HTR-8/SVneo (cell line): ENCODE measurements around the gene TTLL10.

Experiments used
- DNase-seq: peaks from one replicate; pipeline ENCODE4 v3.0.0; 2011; ENCODE audit warnings: low spot score, mixed read lengths; ENCODE audit not compliant: insufficient read length
- FAIRE-seq: peaks from 2 replicates; lab custom pipeline; 2011; peaks lifted over from hg19 to GRCh38; lab: Jason Lieb, UNC

The TTLL10 gene

GRCh38 chr1:1215881-1216605 lies 42.4 kb downstream of the TTLL10 start:
- FAIRE-seq: no peak

GRCh38 chr1:1216770-1217620 lies 43.3 kb downstream of the TTLL10 start:
- DNase-seq (no peak), FAIRE-seq (no peak)

More at GRCh38 chr1:1215881-1216605, 42.4 kb downstream of the TTLL10 start:
- no peak for DNase-seq

- DNase-seq: peak; percentile 38
- FAIRE-seq: no peak
Observed at GRCh38 chr1:1217621-1218523, 44.2 kb downstream of the TTLL10 start.

GRCh38 chr1:1218524-1219200 lies 45.0 kb downstream of the TTLL10 start:
- DNase-seq (no peak), FAIRE-seq (no peak)

- no peak for FAIRE-seq
- DNase-seq: no peak
Observed at GRCh38 chr1:1219341-1219740, 45.7 kb downstream of the TTLL10 start.

GRCh38 chr1:1220197-1220596 lies 46.5 kb downstream of the TTLL10 start:
- no peak for DNase-seq
- no peak for FAIRE-seq

- no peak for FAIRE-seq
- DNase-seq: no peak
Observed at GRCh38 chr1:1221887-1222574, 48.4 kb downstream of the TTLL10 start.

GRCh38 chr1:1222575-1223225 lies 49.0 kb downstream of the TTLL10 start:
- peak; percentile 83 for FAIRE-seq

GRCh38 chr1:1223321-1223720 lies 49.6 kb downstream of the TTLL10 start:
- FAIRE-seq (no peak), DNase-seq (no peak)

More at GRCh38 chr1:1222575-1223225, 49.0 kb downstream of the TTLL10 start:
- no peak for DNase-seq

GRCh38 chr1:1223891-1224290 lies 50.2 kb downstream of the TTLL10 start:
- FAIRE-seq (no peak), DNase-seq (no peak)

GRCh38 chr1:1225238-1225845 lies 51.7 kb downstream of the TTLL10 start:
- FAIRE-seq: no peak

GRCh38 chr1:1225913-1226312 lies 52.2 kb downstream of the TTLL10 start:
- DNase-seq (no peak), FAIRE-seq (no peak)

More at GRCh38 chr1:1225238-1225845, 51.7 kb downstream of the TTLL10 start:
- DNase-seq: no peak

- FAIRE-seq: no peak
- DNase-seq: no peak
Observed at GRCh38 chr1:1226566-1227362, 53.1 kb downstream of the TTLL10 start.

- FAIRE-seq (no peak), DNase-seq (no peak)
Observed at GRCh38 chr1:1227386-1227785, 53.7 kb downstream of the TTLL10 start.

- no peak for DNase-seq
Observed at GRCh38 chr1:1228187-1228586, 54.5 kb downstream of the TTLL10 start.

GRCh38 chr1:1228596-1229321 lies 55.1 kb downstream of the TTLL10 start:
- DNase-seq (no peak), FAIRE-seq (no peak)

More at GRCh38 chr1:1228187-1228586, 54.5 kb downstream of the TTLL10 start:
- no peak for FAIRE-seq

GRCh38 chr1:1229770-1230169 lies 56.1 kb downstream of the TTLL10 start:
- FAIRE-seq: peak; percentile 40
- DNase-seq: no peak
